SK-N-SH treated with all-trans-retinoic acid at 6 μM for 48 hours (cell line): ENCODE measurements around the gene ADGRG7.

Experiments used
- CSDC2 ChIP-seq: fragments of 250-450 bp; sonication (Bioruptor Pico); IDR thresholded peaks from 2 replicates; pipeline ENCODE4 v1.5.0; 2020; ENCODE audit warnings: mild to moderate bottlenecking, moderate library complexity
- ESRRG ChIP-seq: fragments of 250-450 bp; sonication (Bioruptor Pico); IDR thresholded peaks from 2 replicates; pipeline ENCODE4 v1.6.1; 2021; ENCODE audit warnings: mild to moderate bottlenecking
- ISL1 ChIP-seq: fragments of 250-450 bp; sonication (Bioruptor Pico); IDR thresholded peaks from 2 replicates; pipeline ENCODE4 v2.1.2; 2022; ENCODE audit warnings: mild to moderate bottlenecking, moderate library complexity
- TCF4 ChIP-seq: fragments of 250-450 bp; sonication (Bioruptor Pico); IDR thresholded peaks from 2 replicates; pipeline ENCODE4 v1.8.0; 2021; ENCODE audit warnings: mild to moderate bottlenecking, moderate library complexity, borderline replicate concordance
- TF ChIP-seq, protein P1 (sequence below): fragments of 250-450 bp; sonication (Bioruptor Pico); IDR thresholded peaks from 2 replicates; pipeline ENCODE4 v1.8.0; 2021; ENCODE audit warnings: low read depth, mild to moderate bottlenecking, moderate library complexity, borderline replicate concordance

- TF ChIP-seq CSDC2 (CRISPR knock-in tag) (no peak), TCF4 (CRISPR knock-in tag) (no peak), ESRRG (no peak), ISL1 (CRISPR knock-in tag) (no peak)
- TF ChIP-seq, protein P1, sequence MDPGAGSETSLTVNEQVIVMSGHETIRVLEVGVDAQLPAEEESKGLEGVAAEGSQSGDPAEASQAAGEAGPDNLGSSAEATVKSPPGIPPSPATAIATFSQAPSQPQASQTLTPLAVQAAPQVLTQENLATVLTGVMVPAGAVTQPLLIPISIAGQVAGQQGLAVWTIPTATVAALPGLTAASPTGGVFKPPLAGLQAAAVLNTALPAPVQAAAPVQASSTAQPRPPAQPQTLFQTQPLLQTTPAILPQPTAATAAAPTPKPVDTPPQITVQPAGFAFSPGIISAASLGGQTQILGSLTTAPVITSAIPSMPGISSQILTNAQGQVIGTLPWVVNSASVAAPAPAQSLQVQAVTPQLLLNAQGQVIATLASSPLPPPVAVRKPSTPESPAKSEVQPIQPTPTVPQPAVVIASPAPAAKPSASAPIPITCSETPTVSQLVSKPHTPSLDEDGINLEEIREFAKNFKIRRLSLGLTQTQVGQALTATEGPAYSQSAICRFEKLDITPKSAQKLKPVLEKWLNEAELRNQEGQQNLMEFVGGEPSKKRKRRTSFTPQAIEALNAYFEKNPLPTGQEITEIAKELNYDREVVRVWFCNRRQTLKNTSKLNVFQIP (CRISPR knock-in tag), result no peak
These were observed 92.9 kb downstream of the ADGRG7 start for GRCh38 chr3:100702082-100702979.
